DND-41 (cell line): Measurements from ENCODE around the gene ATPAF1.

Experiments used
- ATAC-seq: fragments of 200-7000 bp; cut with Tn5 transposase; 3 replicates; pipeline ENCODE4 v1.9.1; 2021; ENCODE audit warnings: low read depth; ENCODE audit not compliant: insufficient read depth
- DNase-seq: peaks from one replicate; pipeline ENCODE4 v3.0.0-alpha.2; 2020
- H2AFZ ChIP-seq: 2 replicates; pipeline ENCODE4 v1.6.0; 2012; ENCODE audit warnings: low read depth, low read length
- H3K27ac ChIP-seq: 2 replicates; pipeline ENCODE4 v1.5.1; 2012; ENCODE audit warnings: low read length, inconsistent platforms
- H3K27me3 ChIP-seq: fragments of 200-600 bp; sonication (generic); 2 replicates; pipeline ENCODE4 v1.6.0; 2012; ENCODE audit warnings: low read length, mild to moderate bottlenecking, inconsistent platforms; ENCODE audit not compliant: insufficient read depth, poor library complexity
- H3K36me3 ChIP-seq: 2 replicates; pipeline ENCODE4 v1.5.1; 2012; ENCODE audit warnings: low read length, inconsistent platforms; ENCODE audit not compliant: insufficient read depth
- H3K4me1 ChIP-seq: 2 replicates; pipeline ENCODE4 v1.5.1; 2012; ENCODE audit warnings: mild to moderate bottlenecking, low read length; ENCODE audit not compliant: insufficient read depth
- H3K4me2 ChIP-seq: 2 replicates; pipeline ENCODE4 v1.6.0; 2012; ENCODE audit warnings: mild to moderate bottlenecking, moderate library complexity, low read length, inconsistent platforms; ENCODE audit not compliant: insufficient read depth
- H3K4me3 ChIP-seq, 2 experiments: fragments of 200-600 bp in 1 of 2; shearing (Covaris generic) in 1 of 2; 2 replicates each; pipeline ENCODE4 v1.5.1; 2012 to 2016; ENCODE audit warnings: inconsistent platforms in 2 of 2, low read length in 2 of 2, mild to moderate bottlenecking in 2 of 2, low read depth in 1 of 2, moderate library complexity in 1 of 2
- H3K79me2 ChIP-seq: 2 replicates; pipeline ENCODE4 v1.6.0; 2012; ENCODE audit warnings: low read length, inconsistent platforms; ENCODE audit not compliant: insufficient read depth
- H3K9ac ChIP-seq: 2 replicates; pipeline ENCODE4 v1.6.0; 2012; ENCODE audit warnings: low read depth, mild to moderate bottlenecking, inconsistent platforms, low read length, moderate library complexity
- H3K9me3 ChIP-seq: 2 replicates; pipeline ENCODE4 v1.5.1; 2012; ENCODE audit warnings: low read length, moderate library complexity, mild to moderate bottlenecking, inconsistent platforms; ENCODE audit not compliant: insufficient read depth, severe bottlenecking
- H4K20me1 ChIP-seq: 2 replicates; pipeline ENCODE4 v1.6.0; 2012; ENCODE audit warnings: low read length; ENCODE audit not compliant: insufficient read depth
- CTCF ChIP-seq: IDR thresholded peaks from 2 replicates; pipeline ENCODE4 v1.5.1; 2012; ENCODE audit warnings: borderline replicate concordance, low read length, moderate library complexity, mild to moderate bottlenecking; ENCODE audit not compliant: poor library complexity, severe bottlenecking; ENCODE audit errors: extremely low read depth
- EZH2 ChIP-seq: IDR thresholded peaks from 3 replicates; pipeline ENCODE4 v1.6.1; 2012; ENCODE audit warnings: borderline replicate concordance, low read depth, mild to moderate bottlenecking, moderate library complexity, low read length, inconsistent platforms; ENCODE audit not compliant: severe bottlenecking

Gene ATPAF1

GRCh38 chr1:46637444-46638083 is 30.6 kb downstream of the ATPAF1 start:
- no peaks in the 10 kb centered on the region for H3K27me3 ChIP-seq
- peaks cover 18% of the 10 kb centered on the region; the same call in 1 of the 2 replicates for H3K36me3 ChIP-seq
- H3K9me3 ChIP-seq, result no peaks in the 10 kb centered on the region
- no peak overlapping the region for H3K27ac ChIP-seq
- H4K20me1 ChIP-seq, result no peaks in the 10 kb centered on the region
- no peak overlapping the region for H3K9ac ChIP-seq
- no peak overlapping the region for H2AFZ ChIP-seq
- no peak overlapping the region for H3K4me3 ChIP-seq
- DNase-seq (no peak), ATAC-seq (no peak)
- no peaks in the 10 kb centered on the region for H3K4me1 ChIP-seq
- no peak overlapping the region for H3K4me2 ChIP-seq
- no peak for TF ChIP-seq CTCF
- TF ChIP-seq EZH2, result no peak
- H3K79me2 ChIP-seq, result no peaks in the 10 kb centered on the region

GRCh38 chr1:46635205-46635604 is 33.0 kb downstream of the ATPAF1 start:
- ATAC-seq (no peak), DNase-seq (no peak)
- Histone ChIP-seq H3K27me3 (no peaks in the 10 kb centered on the region), H3K4me1 (no peaks in the 10 kb centered on the region), H3K79me2 (no peaks in the 10 kb centered on the region), H3K9me3 (no peaks in the 10 kb centered on the region), H3K27ac (no peak overlapping the region), H3K4me2 (no peak overlapping the region), H3K4me3 (no peak overlapping the region), H3K36me3 (peaks cover 23% of the 10 kb centered on the region; the same call in 1 of the 2 replicates), H3K9ac (no peak overlapping the region), H2AFZ (no peak overlapping the region), H4K20me1 (no peaks in the 10 kb centered on the region)
- no peak for TF ChIP-seq CTCF
- TF ChIP-seq EZH2, result no peak

GRCh38 chr1:46630719-46631118 is 37.4 kb downstream of the ATPAF1 start:
- Histone ChIP-seq H3K4me3 (no peak overlapping the region), H3K79me2 (no peaks in the 10 kb centered on the region), H3K27me3 (no peaks in the 10 kb centered on the region), H3K9me3 (no peaks in the 10 kb centered on the region), H3K4me2 (no peak overlapping the region), H2AFZ (no peak overlapping the region), H3K4me1 (no peaks in the 10 kb centered on the region), H3K9ac (no peak overlapping the region), H3K36me3 (peaks cover 18% of the 10 kb centered on the region; the same call in 1 of the 2 replicates), H3K27ac (no peak overlapping the region), H4K20me1 (no peaks in the 10 kb centered on the region)
- TF ChIP-seq CTCF (no peak), EZH2 (no peak)
- no peak for DNase-seq
- ATAC-seq, result no peak
